A673 (cell line): ENCODE results near the gene SLAIN2.

Source experiments
- CTCF ChIP-seq: fragments of 300-800, 200-600 bp; sonication (generic); conservative IDR thresholded peaks from 2 replicates; pipeline ENCODE4 v1.5.1; 2017; ENCODE audit warnings: low read depth, mild to moderate bottlenecking, antibody characterized with exemption, low read length, moderate library complexity, mixed read lengths
- EZH2 ChIP-seq: fragments of 200-600 bp; sonication (generic); IDR thresholded peaks from 2 replicates; pipeline ENCODE4 v1.6.1; 2017; ENCODE audit warnings: borderline replicate concordance, low read depth, mild to moderate bottlenecking, mixed read lengths, antibody characterized with exemption, low read length; ENCODE audit not compliant: poor library complexity, severe bottlenecking

- TF ChIP-seq EZH2 (no peak), CTCF (no peak)
Measured at GRCh38 chr4:48467442-48467841, 126.1 kb downstream of the SLAIN2 start.
